ENCODE measurements around the gene CAPN9. TPM values are rescaled to one million over a fixed set of nuclear protein-coding genes. Genes with fewer than 3 reads are reported as not detected.

Gene CAPN9
- total RNA-seq, 2 donors from 2014 or later = 1.2 TPM; not detected in 1

GRCh38 chr1:230849451-230850224 is 102.5 kb downstream of the CAPN9 start:
- peak; percentile 54 for DNase-seq (ENCODE audit: low spot score)
- H3K4me1 ChIP-seq (ENCODE audit: control insufficient read depth in 1 of 2, low read depth in 2 of 2) = peaks cover 56 to 69% of the 10 kb centered on the region in 2 donors
- no peak for TF ChIP-seq CTCF (IDR thresholded peaks at IDR 0.05)

GRCh38 chr1:230850547-230850946 is 103.4 kb downstream of the CAPN9 start:
- TF ChIP-seq CTCF (IDR thresholded peaks at IDR 0.05) = no peak
- H3K27ac ChIP-seq = peak overlapping the region; percentile 88 to 96
- no peaks in the 10 kb centered on the region for H3K27me3 ChIP-seq (replicated peaks; ENCODE audit: insufficient read depth)
- ATAC-seq (ENCODE audit: insufficient number of reproducible peaks, low FRiP score, low read depth) (no peak), DNase-seq (ENCODE audit: low spot score) (no peak)
- H3K4me3 ChIP-seq = no peak overlapping the region
- H3K36me3 ChIP-seq = peaks cover 17% of the 10 kb centered on the region
- H3K9me3 ChIP-seq = no peaks in the 10 kb centered on the region
- peaks cover 53 to 78% of the 10 kb centered on the region in 2 donors for H3K4me1 ChIP-seq (ENCODE audit: control insufficient read depth in 1 of 2, low read depth in 2 of 2)

More at GRCh38 chr1:230849451-230850224, 102.5 kb downstream of the CAPN9 start:
- H3K27me3 ChIP-seq (replicated peaks; ENCODE audit: insufficient read depth) = no peaks in the 10 kb centered on the region
- no peaks in the 10 kb centered on the region for H3K9me3 ChIP-seq
- H3K36me3 ChIP-seq = peaks cover 17% of the 10 kb centered on the region
- peak; percentile 79 for ATAC-seq (ENCODE audit: insufficient number of reproducible peaks, low FRiP score, low read depth)
- peak overlapping the region; percentile 96 to 97 for H3K27ac ChIP-seq
- H3K4me3 ChIP-seq = peak overlapping the region; percentile 36

- DNase-seq (ENCODE audit: low spot score) = no peak
- peaks cover 57 to 79% of the 10 kb centered on the region in 2 donors for H3K4me1 ChIP-seq (ENCODE audit: control insufficient read depth in 1 of 2, low read depth in 2 of 2)
- peaks cover 17% of the 10 kb centered on the region for H3K36me3 ChIP-seq
- ATAC-seq (ENCODE audit: insufficient number of reproducible peaks, low FRiP score, low read depth) = peak; percentile 4
- H3K27me3 ChIP-seq (replicated peaks; ENCODE audit: insufficient read depth) = no peaks in the 10 kb centered on the region
- peak overlapping the region; percentile 88 to 96 for H3K27ac ChIP-seq
- TF ChIP-seq CTCF (IDR thresholded peaks at IDR 0.05) = no peak
- H3K4me3 ChIP-seq = no peak overlapping the region
- no peaks in the 10 kb centered on the region for H3K9me3 ChIP-seq
These were observed 104.1 kb downstream of the CAPN9 start for GRCh38 chr1:230851291-230851691.

Other genes with a start within 250 kb of the CAPN9 start
- gene COG2, start 104.9 kb upstream of the CAPN9 start, total RNA-seq = 10 to 100 TPM; 22.9 to 31.0 TPM
- gene AGT, start 33.3 kb upstream of the CAPN9 start, total RNA-seq = 10 to 100 TPM; 42.0 to 69.1 TPM
- gene C1orf198, start 121.1 kb downstream of the CAPN9 start, total RNA-seq = 100 to 1,000 TPM; 166 to 273 TPM
- 10 to 100 TPM; 35.0 to 66.1 TPM for gene TTC13, start 231.5 kb downstream of the CAPN9 start, total RNA-seq
- 10 to 100 TPM; 12.3 to 20.4 TPM for gene ARV1, start 231.7 kb downstream of the CAPN9 start, total RNA-seq